AG09309 (cell line): ENCODE measurements around the gene TNS1.

Experiments
- DNase-seq: peaks from one replicate; pipeline ENCODE4 v3.0.0-alpha.2; 2010; ENCODE audit warnings: low read depth
- H3K4me3 ChIP-seq: 2 replicates; pipeline ENCODE4 v1.5.1; 2011; ENCODE audit warnings: mild to moderate bottlenecking, low read depth, low read length, moderate library complexity; ENCODE audit not compliant: control insufficient read depth
- CTCF ChIP-seq: IDR thresholded peaks from 2 replicates; pipeline ENCODE4 v1.5.1; 2011; ENCODE audit warnings: mild to moderate bottlenecking, low read depth, low read length, inconsistent platforms; ENCODE audit not compliant: insufficient read depth, control insufficient read depth; ENCODE audit errors: missing control alignments

The TNS1 gene

GRCh38 chr2:217847552-217848350, 155.0 kb downstream of the TNS1 start:
- H3K4me3 ChIP-seq: no peak overlapping the region
- DNase-seq: no peak
- no peak for TF ChIP-seq CTCF

- DNase-seq: no peak
- no peak for TF ChIP-seq CTCF
These were observed 155.7 kb downstream of the TNS1 start for GRCh38 chr2:217847115-217847514.

GRCh38 chr2:217846321-217846743, 156.5 kb downstream of the TNS1 start:
- no peak overlapping the region for H3K4me3 ChIP-seq
- no peak for DNase-seq
- no peak for TF ChIP-seq CTCF

More at GRCh38 chr2:217847115-217847514, 155.7 kb downstream of the TNS1 start:
- H3K4me3 ChIP-seq: no peak overlapping the region

GRCh38 chr2:217845301-217845700, 157.5 kb downstream of the TNS1 start:
- no peak for TF ChIP-seq CTCF
- H3K4me3 ChIP-seq: no peak overlapping the region
- DNase-seq: no peak

- DNase-seq: no peak
- no peak overlapping the region for H3K4me3 ChIP-seq
- TF ChIP-seq CTCF: no peak
These were observed 158.1 kb downstream of the TNS1 start for GRCh38 chr2:217844696-217845095.

GRCh38 chr2:217843324-217843723, 159.5 kb downstream of the TNS1 start:
- no peak for TF ChIP-seq CTCF
- no peak overlapping the region for H3K4me3 ChIP-seq
- DNase-seq: no peak
